ENCODE results near the gene GJC1. TPM values are rescaled to one million over a fixed set of nuclear protein-coding genes. Genes with fewer than 3 reads are reported as not detected.

GJC1 gene
- total and polyA plus RNA-seq, 2 of the 8 experiments (the other 6 are each of a cell fraction or from before 2014, with no cell fraction given): 29.1 to 154 TPM

GRCh38 chr17:44773140-44773539 is 56.9 kb downstream of the GJC1 start (continued):
- TF ChIP-seq, protein P1, sequence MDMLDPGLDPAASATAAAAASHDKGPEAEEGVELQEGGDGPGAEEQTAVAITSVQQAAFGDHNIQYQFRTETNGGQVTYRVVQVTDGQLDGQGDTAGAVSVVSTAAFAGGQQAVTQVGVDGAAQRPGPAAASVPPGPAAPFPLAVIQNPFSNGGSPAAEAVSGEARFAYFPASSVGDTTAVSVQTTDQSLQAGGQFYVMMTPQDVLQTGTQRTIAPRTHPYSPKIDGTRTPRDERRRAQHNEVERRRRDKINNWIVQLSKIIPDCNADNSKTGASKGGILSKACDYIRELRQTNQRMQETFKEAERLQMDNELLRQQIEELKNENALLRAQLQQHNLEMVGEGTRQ (IDR thresholded peaks at IDR 0.05; ENCODE audit: low read length): no peak
- TF ChIP-seq CBX8 (IDR thresholded peaks at IDR 0.05; ENCODE audit: borderline replicate concordance, low read depth, low read length): no peak
- TF ChIP-seq ZNF274 (IDR thresholded peaks at IDR 0.05; ENCODE audit: borderline replicate concordance, extremely low read depth, low read length): no peak
- no peak for TF ChIP-seq SAP30 (IDR thresholded peaks at IDR 0.05; ENCODE audit: insufficient read depth, insufficient replicate concordance, low read length)
- TF ChIP-seq RNF2 (IDR thresholded peaks at IDR 0.05; ENCODE audit: borderline replicate concordance, low read depth, low read length, missing control alignments, poor library complexity, severe bottlenecking): no peak

Data from H1 (cell line).